Neuronal stem cell (in vitro differentiated cells): ENCODE data around the gene INPP5B.
"Not testable (repeated sequence)": the region's sequence is repeated elsewhere in the genome, so short reads cannot be mapped to it uniquely, and the experiment has no call there.

Experiments used
- DNase-seq: peaks from one replicate; pipeline ENCODE4 v3.0.0-alpha.2; 2013; ENCODE audit warnings: low spot score
- H2AFZ ChIP-seq: one replicate; pipeline ENCODE4 v1.6.1; 2013; ENCODE audit warnings: mild to moderate bottlenecking, low read length, inconsistent platforms
- H2AK5ac ChIP-seq: 2 replicates; pipeline ENCODE4 v1.6.1; 2013; ENCODE audit warnings: low read depth, mild to moderate bottlenecking, inconsistent platforms, low read length, moderate library complexity, mixed read lengths
- H2BK120ac ChIP-seq: 2 replicates; pipeline ENCODE4 v1.6.1; 2013; ENCODE audit warnings: low read depth, mild to moderate bottlenecking, inconsistent platforms, low read length, moderate library complexity, mixed read lengths
- H2BK12ac ChIP-seq: one replicate; pipeline ENCODE4 v1.6.1; 2013; ENCODE audit warnings: low read length, inconsistent platforms
- H2BK15ac ChIP-seq: 2 replicates; pipeline ENCODE4 v1.6.1; 2013; ENCODE audit warnings: mild to moderate bottlenecking, low read length, inconsistent platforms, mixed read lengths
- H2BK5ac ChIP-seq: one replicate; pipeline ENCODE4 v1.6.1; 2013; ENCODE audit warnings: inconsistent platforms, mild to moderate bottlenecking, low read length, moderate library complexity
- H3K14ac ChIP-seq: one replicate; pipeline ENCODE4 v1.6.1; 2013; ENCODE audit warnings: low read length, inconsistent platforms
- H3K18ac ChIP-seq: 2 replicates; pipeline ENCODE4 v1.6.1; 2013; ENCODE audit warnings: low read length, inconsistent platforms
- H3K23ac ChIP-seq: 2 replicates; pipeline ENCODE4 v1.6.1; 2013; ENCODE audit warnings: low read depth, mild to moderate bottlenecking, mixed read lengths, low read length, inconsistent platforms; ENCODE audit not compliant: poor library complexity
- H3K27ac ChIP-seq: replicated peaks from 3 replicates; pipeline ENCODE4 v1.5.1; 2013; ENCODE audit warnings: low read length, inconsistent platforms
- H3K27me3 ChIP-seq, 3 experiments: 2 replicates each; pipeline ENCODE4 v1.6.1; 2013; ENCODE audit warnings: low read length in 3 of 3, mild to moderate bottlenecking in 2 of 3, inconsistent platforms in 1 of 3, low read depth in 1 of 3, mixed read lengths in 1 of 3, moderate library complexity in 1 of 3; ENCODE audit not compliant: control insufficient read depth in 3 of 3, insufficient read depth in 3 of 3
- H3K36me3 ChIP-seq, 2 donors: replicated peaks in 1 of 2; 2 replicates each; pipeline ENCODE4 v1.6.1; 2013; ENCODE audit warnings: low read length in 2 of 2; ENCODE audit not compliant: control insufficient read depth in 2 of 2, insufficient read depth in 2 of 2
- H3K4ac ChIP-seq: 2 replicates; pipeline ENCODE4 v1.6.1; 2013; ENCODE audit warnings: inconsistent platforms, mild to moderate bottlenecking, low read length, moderate library complexity
- H3K4me1 ChIP-seq, 2 donors: 1 replicate in 1 of 2; 2 replicates in 1 of 2; pipeline ENCODE4 v1.6.1; 2013; ENCODE audit warnings: low read length in 2 of 2, low read depth in 1 of 2; ENCODE audit not compliant: control insufficient read depth in 2 of 2, insufficient read depth in 1 of 2
- H3K4me2 ChIP-seq: one replicate; pipeline ENCODE4 v1.6.1; 2013; ENCODE audit warnings: mild to moderate bottlenecking, low read length, inconsistent platforms; ENCODE audit not compliant: insufficient read depth, poor library complexity, severe bottlenecking
- H3K4me3 ChIP-seq, 2 donors: 2 replicates each; pipeline ENCODE4 v1.5.1; 2013; ENCODE audit warnings: low read length in 2 of 2, mild to moderate bottlenecking in 2 of 2, inconsistent platforms in 1 of 2, moderate library complexity in 1 of 2
- H3K79me1 ChIP-seq: one replicate; pipeline ENCODE4 v1.6.1; 2013; ENCODE audit warnings: low read depth, mild to moderate bottlenecking, inconsistent platforms, low read length, moderate library complexity
- H3K9ac ChIP-seq: one replicate; pipeline ENCODE4 v1.6.1; 2013; ENCODE audit warnings: mild to moderate bottlenecking, low read depth, low read length, inconsistent platforms; ENCODE audit not compliant: poor library complexity
- H3K9me3 ChIP-seq, 2 donors: replicated peaks in 1 of 2; 2 replicates each; pipeline versions ENCODE3 to v1.6.1; 2013; ENCODE audit warnings: low read length in 2 of 2, mild to moderate bottlenecking in 2 of 2, inconsistent platforms in 1 of 2, low read depth in 1 of 2, mixed read lengths in 1 of 2, moderate library complexity in 1 of 2; ENCODE audit not compliant: control insufficient read depth in 2 of 2, insufficient read depth in 1 of 2
- H4K8ac ChIP-seq: one replicate; pipeline ENCODE4 v1.6.1; 2013; ENCODE audit warnings: low read depth, mild to moderate bottlenecking, inconsistent platforms, low read length, moderate library complexity
- H4K91ac ChIP-seq: one replicate; pipeline ENCODE4 v1.6.1; 2013; ENCODE audit warnings: low read length, low read depth, mild to moderate bottlenecking, inconsistent platforms; ENCODE audit not compliant: poor library complexity
- WGBS, 2 donors: extraction: QIAGEN DNeasy Blood & Tissue Kit; methylation state at CpG; one replicate each; pipeline ENCODE4 v1.1.7; 2013; ENCODE audit warnings: missing lambda C conversion rate in 2 of 2, mixed read lengths in 1 of 2; ENCODE audit not compliant: insufficient read length in 2 of 2, insufficient replicate concordance in 1 of 2; ENCODE audit errors: extremely low coverage in 2 of 2; 5-methylcytosine and 5-hydroxymethylcytosine counted together

INPP5B gene

GRCh38 chr1:37964106-37964505, 17.3 kb upstream of the INPP5B start:
- peaks cover 27 to 86% of the 10 kb centered on the region in 2 donors for H3K36me3 ChIP-seq
- not testable (repeated sequence) for H3K4me2 ChIP-seq, H2BK15ac ChIP-seq, H3K9me3 ChIP-seq, H3K4me3 ChIP-seq, H3K4ac ChIP-seq, H4K91ac ChIP-seq, H2BK12ac ChIP-seq, H2BK120ac ChIP-seq, H2BK5ac ChIP-seq, H4K8ac ChIP-seq, H2AK5ac ChIP-seq, H3K4me1 ChIP-seq, H3K14ac ChIP-seq, H3K27me3 ChIP-seq, DNase-seq, H3K79me1 ChIP-seq, H3K27ac ChIP-seq, H3K18ac ChIP-seq, H3K9ac ChIP-seq, H2AFZ ChIP-seq, H3K23ac ChIP-seq
- WGBS, 2 donors: no CpG with 5 or more reads among the region's 12 CpGs

GRCh38 chr1:37958690-37959089, 11.8 kb upstream of the INPP5B start:
- Histone ChIP-seq H3K9ac (no peak overlapping the region), H2AK5ac (no peak overlapping the region), H2BK12ac (no peak overlapping the region), H3K23ac (no peak overlapping the region), H3K36me3 (peaks cover 22 to 66% of the 10 kb centered on the region in 2 donors), H2BK120ac (no peak overlapping the region), H3K4ac (no peak overlapping the region), H4K8ac (no peak overlapping the region), H3K79me1 (no peaks in the 10 kb centered on the region), H3K18ac (no peak overlapping the region), H2AFZ (no peak overlapping the region), H3K27ac (no peak overlapping the region), H2BK15ac (no peak overlapping the region), H2BK5ac (no peak overlapping the region), H3K4me2 (no peak overlapping the region), H4K91ac (no peak overlapping the region), H3K9me3 (no peaks in the 10 kb centered on the region), H3K14ac (no peak overlapping the region), H3K4me1 (peaks cover 0 to 6% of the 10 kb centered on the region in 2 donors), H3K27me3 (no peaks in the 10 kb centered on the region), H3K4me3 (no peak overlapping the region)
- no peak for DNase-seq
- WGBS, 2 donors: no CpG with 5 or more reads among the region's 2 CpGs

- H3K4me1 ChIP-seq: peaks cover 0 to 9% of the 10 kb centered on the region in 2 donors
- no peak overlapping the region for H2AK5ac ChIP-seq
- no peak overlapping the region for H3K27ac ChIP-seq
- H3K9ac ChIP-seq: no peak overlapping the region
- H3K18ac ChIP-seq: no peak overlapping the region
- H3K27me3 ChIP-seq: no peaks in the 10 kb centered on the region
- no peak overlapping the region for H2BK15ac ChIP-seq
- WGBS, 2 donors: no CpG with 5 or more reads among the region's 3 CpGs
- H3K4ac ChIP-seq: no peak overlapping the region
- H3K4me3 ChIP-seq: no peak overlapping the region
- H3K4me2 ChIP-seq: no peak overlapping the region
- no peak overlapping the region for H2BK120ac ChIP-seq
- H3K9me3 ChIP-seq: no peaks in the 10 kb centered on the region
- no peak overlapping the region for H2BK5ac ChIP-seq
- H3K36me3 ChIP-seq: peaks cover 19 to 44% of the 10 kb centered on the region in 2 donors
- H3K14ac ChIP-seq: no peak overlapping the region
- H2BK12ac ChIP-seq: no peak overlapping the region
- H4K8ac ChIP-seq: no peak overlapping the region
- no peak overlapping the region for H4K91ac ChIP-seq
- H3K23ac ChIP-seq: no peak overlapping the region
- no peak for DNase-seq
- no peaks in the 10 kb centered on the region for H3K79me1 ChIP-seq
- H2AFZ ChIP-seq: no peak overlapping the region
Measured at GRCh38 chr1:37955685-37956084, 8.8 kb upstream of the INPP5B start.

- H3K9me3 ChIP-seq: no peaks in the 10 kb centered on the region
- H3K18ac ChIP-seq: no peak overlapping the region
- no peak overlapping the region for H3K27ac ChIP-seq
- H2BK15ac ChIP-seq: no peak overlapping the region
- no peak overlapping the region for H3K4me2 ChIP-seq
- WGBS, 2 donors: no CpG with 5 or more reads among the region's 3 CpGs
- no peak overlapping the region for H2AFZ ChIP-seq
- peaks cover 16 to 33% of the 10 kb centered on the region in 2 donors for H3K36me3 ChIP-seq
- H3K27me3 ChIP-seq: no peaks in the 10 kb centered on the region
- no peak overlapping the region for H3K9ac ChIP-seq
- no peak overlapping the region for H2BK12ac ChIP-seq
- H4K91ac ChIP-seq: no peak overlapping the region
- peaks cover 0 to 9% of the 10 kb centered on the region in 2 donors for H3K4me1 ChIP-seq
- no peak overlapping the region for H2BK120ac ChIP-seq
- H4K8ac ChIP-seq: no peak overlapping the region
- no peaks in the 10 kb centered on the region for H3K79me1 ChIP-seq
- DNase-seq: no peak
- H3K4ac ChIP-seq: no peak overlapping the region
- H3K4me3 ChIP-seq: no peak overlapping the region
- no peak overlapping the region for H2AK5ac ChIP-seq
- no peak overlapping the region for H2BK5ac ChIP-seq
- no peak overlapping the region for H3K23ac ChIP-seq
- H3K14ac ChIP-seq: no peak overlapping the region
Measured at GRCh38 chr1:37954316-37954971, 7.6 kb upstream of the INPP5B start.
